ENCODE measurements around the gene ZNF646.

The ZNF646 gene

DNA sequence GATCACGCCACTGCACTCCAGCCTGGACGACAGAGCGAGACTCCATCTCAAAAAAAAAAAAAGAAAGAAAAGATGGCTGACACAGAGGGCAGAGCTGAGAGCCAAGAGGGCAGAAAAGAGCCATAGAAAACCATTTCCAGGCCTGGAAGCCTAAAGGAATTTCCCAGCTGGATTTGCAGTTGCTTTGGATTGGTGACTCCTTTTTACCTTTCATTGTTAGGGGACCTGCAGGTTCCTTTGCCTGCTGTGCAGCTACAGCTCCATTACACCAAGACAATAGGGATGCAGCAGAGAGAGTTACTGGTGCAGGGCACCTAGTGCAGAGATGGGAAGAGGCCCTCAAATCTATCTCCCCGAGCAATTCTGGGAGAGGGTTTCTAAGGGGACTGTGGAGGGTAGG is 18.6 kb upstream of the ZNF646 start:
- no peak for DNase-seq (ENCODE audit: insufficient read length, low spot score)
- no peak for FAIRE-seq
- TF ChIP-seq, protein P1, sequence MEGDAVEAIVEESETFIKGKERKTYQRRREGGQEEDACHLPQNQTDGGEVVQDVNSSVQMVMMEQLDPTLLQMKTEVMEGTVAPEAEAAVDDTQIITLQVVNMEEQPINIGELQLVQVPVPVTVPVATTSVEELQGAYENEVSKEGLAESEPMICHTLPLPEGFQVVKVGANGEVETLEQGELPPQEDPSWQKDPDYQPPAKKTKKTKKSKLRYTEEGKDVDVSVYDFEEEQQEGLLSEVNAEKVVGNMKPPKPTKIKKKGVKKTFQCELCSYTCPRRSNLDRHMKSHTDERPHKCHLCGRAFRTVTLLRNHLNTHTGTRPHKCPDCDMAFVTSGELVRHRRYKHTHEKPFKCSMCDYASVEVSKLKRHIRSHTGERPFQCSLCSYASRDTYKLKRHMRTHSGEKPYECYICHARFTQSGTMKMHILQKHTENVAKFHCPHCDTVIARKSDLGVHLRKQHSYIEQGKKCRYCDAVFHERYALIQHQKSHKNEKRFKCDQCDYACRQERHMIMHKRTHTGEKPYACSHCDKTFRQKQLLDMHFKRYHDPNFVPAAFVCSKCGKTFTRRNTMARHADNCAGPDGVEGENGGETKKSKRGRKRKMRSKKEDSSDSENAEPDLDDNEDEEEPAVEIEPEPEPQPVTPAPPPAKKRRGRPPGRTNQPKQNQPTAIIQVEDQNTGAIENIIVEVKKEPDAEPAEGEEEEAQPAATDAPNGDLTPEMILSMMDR (IDR thresholded peaks at IDR 0.05; ENCODE audit: insufficient read depth, missing control alignments), result no peak

DNA sequence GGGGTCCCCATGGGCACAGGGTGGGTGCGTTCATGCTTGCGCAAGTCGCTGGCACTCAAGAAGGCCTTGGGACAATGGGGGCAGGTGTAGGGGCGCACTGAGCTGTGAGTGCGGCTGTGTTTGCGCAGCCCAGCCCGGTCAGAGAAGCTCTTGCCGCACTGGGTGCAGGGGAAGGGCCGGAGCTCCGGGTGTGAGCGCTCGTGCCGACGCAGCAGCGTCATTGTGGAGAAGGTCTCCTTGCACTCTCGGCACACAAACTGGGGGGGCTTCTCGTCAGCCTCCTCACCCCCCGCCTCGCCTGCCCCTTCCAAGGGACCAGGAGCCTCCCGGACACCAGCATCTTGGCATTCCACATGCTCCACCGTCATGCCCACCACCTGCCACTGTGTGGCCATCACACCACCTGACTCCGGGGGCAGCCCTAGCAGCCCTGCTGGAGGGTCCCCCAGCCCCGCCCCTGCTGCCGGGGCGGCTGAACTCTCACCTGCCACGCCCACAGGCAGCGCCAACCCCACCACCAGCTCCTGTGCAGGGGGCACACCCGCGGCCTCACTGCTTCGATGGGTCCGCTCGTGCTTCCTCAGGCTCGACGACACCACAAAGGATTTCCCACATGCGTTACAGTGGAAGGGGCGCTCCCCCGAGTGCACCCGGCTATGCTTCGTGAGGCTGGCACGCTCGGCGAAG is 13.0 kb upstream of the ZNF646 start:
- TF ChIP-seq, protein P1 (IDR thresholded peaks at IDR 0.05; ENCODE audit: insufficient read depth, missing control alignments), result no peak
- DNase-seq (ENCODE audit: insufficient read length, low spot score), result no peak
- no peak for FAIRE-seq

DNA sequence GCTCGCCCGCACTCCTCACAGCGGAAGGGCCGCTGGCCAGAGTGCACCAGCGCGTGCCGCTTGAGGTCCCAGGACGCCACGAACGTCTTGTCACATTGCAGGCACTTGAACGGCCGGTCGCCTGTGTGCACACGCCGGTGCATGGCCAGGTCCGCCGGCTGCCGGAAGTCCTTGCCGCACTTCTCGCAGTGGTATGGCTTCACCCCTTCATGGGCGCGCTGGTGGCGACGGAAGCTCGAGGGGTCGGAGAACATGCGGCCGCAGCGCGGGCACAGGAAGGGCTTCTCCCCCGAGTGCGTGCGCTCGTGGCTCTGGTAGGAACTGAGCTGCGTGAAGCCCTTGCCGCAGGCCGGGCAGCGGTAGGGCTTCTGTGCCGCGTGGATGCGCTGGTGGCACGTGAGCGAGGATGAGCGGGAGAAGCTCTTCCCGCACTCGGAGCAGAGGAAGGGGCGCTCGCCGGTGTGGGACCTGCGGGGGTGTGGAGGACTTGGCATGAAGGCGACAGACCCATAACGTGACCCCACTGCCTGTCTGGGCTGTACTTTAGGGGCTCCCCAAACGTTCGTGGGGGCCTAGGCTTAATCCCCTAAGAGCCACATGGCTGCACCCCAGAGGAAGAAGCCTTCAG is 12.3 kb upstream of the ZNF646 start:
- FAIRE-seq (no peak), DNase-seq (ENCODE audit: insufficient read length, low spot score) (no peak)
- TF ChIP-seq, protein P1 (IDR thresholded peaks at IDR 0.05; ENCODE audit: insufficient read depth, missing control alignments), result no peak

DNA sequence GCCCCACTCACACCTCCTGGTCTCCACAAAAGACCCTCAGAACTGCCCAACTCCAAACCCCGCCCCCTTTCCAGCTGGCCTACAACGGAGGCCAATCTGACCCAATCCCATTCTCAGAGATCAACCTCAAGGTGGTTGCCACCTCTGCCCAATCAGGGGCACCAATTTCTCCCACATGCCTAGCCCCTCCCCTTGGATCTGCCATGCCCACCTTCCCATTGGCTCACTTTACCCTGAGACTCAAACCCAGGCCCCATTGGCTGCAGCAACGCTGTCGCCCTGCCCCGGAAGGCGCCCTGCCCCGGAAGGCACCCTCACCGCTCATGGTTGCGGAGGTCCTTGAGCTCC is 10.8 kb upstream of the ZNF646 start:
- DNase-seq (ENCODE audit: insufficient read length, low spot score), result no peak
- TF ChIP-seq, protein P1 (IDR thresholded peaks at IDR 0.05; ENCODE audit: insufficient read depth, missing control alignments), result no peak
- FAIRE-seq, result no peak

DNA sequence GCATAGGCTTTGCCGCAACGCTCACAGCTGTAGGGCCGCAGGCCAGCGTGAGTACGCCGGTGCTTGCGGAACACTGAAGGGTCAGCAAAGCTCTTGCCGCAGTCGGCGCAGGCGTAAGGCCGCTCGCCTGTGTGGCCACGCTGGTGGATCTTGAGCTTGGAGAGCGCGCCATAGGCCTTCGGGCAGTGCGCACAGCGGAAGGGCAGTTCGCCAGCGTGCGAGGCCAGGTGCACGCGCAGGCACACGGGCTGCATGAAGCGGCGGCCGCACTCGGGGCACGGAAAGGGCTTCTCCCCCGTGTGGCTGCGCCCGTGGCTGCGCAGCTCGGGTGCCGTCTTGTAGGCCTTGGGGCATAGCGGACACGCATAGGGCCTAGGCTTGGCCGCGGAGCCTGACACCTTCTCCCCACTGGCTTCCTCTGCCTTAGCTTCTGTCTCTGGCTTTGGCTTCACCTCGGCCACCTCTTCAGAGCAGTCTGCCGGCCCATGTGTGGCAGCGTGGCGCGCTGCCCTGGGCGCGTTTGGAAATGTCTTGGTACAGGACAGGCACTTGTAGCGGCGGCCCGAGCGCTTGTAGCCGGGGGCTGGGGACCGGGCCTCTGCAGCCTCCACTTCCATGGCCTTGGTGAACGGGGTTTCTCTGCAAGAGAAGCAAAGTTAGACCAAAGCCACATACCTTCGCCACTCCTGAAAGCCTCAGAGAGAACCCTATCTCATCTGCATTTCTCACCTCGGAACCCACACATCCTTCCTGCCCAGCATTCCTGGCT is 10.2 kb upstream of the ZNF646 start:
- FAIRE-seq (no peak), DNase-seq (ENCODE audit: insufficient read length, low spot score) (no peak)
- TF ChIP-seq, protein P1 (IDR thresholded peaks at IDR 0.05; ENCODE audit: insufficient read depth, missing control alignments), result no peak

DNA sequence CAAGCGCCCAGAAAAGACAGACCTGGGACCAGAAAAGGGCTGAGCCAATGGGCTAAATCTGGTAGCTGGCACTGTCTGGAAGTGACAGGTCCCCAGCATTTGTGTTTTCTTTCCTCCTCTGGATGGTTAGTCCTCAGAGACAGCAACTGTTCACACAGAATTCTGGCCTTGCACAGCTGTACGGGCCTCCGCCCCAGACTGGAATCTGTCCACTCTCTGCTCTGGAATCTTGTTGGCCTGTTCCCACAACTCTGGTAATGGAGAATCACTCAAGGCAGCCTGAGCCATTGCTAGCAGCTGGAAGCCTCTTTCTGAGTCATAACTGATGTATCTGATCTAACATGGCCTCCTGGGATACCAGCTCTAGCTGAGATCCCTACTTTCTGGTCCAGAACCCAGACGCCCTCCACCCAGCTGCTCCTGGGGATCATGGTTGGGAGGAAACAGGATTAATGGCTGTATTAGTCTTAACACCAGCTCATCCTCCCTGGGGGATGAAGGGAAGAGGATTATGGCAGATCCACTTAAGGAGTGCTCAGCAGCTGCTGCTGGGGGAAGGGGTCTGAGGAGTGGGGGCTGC is 9.2 kb upstream of the ZNF646 start:
- FAIRE-seq (peak; percentile 77), DNase-seq (ENCODE audit: insufficient read length, low spot score) (peak; percentile 100)
- TF ChIP-seq, protein P1 (IDR thresholded peaks at IDR 0.05; ENCODE audit: insufficient read depth, missing control alignments), result no peak

All from D721Med (cell line).